NT2/D1 (cell line): ENCODE measurements around the gene TLL2.

Experiments used
- YY1 ChIP-seq: IDR thresholded peaks from 2 replicates; pipeline ENCODE4 v1.6.1; 2011; ENCODE audit not compliant: insufficient read length, insufficient read depth
- ZNF274 ChIP-seq: IDR thresholded peaks from 2 replicates; pipeline ENCODE4 v1.6.1; 2011; ENCODE audit warnings: mild to moderate bottlenecking, low read depth, low read length

DNA sequence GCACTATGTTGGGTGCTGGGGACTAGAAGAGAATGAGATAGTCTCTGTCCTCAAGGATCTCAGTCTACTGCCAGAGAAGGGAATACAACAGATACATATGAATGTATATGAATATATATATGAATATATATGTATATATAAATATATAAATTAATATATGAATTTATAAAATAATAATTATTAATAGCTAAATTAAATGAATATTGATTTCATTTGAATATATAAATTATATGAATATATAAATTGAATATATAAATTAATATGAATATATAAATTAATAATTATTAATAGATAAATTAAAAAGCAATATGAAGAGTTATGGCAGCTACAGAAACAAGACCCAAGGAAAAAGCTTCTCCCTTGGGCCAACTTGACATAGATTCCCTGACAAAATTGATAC, 95.1 kb downstream of the TLL2 start:
- TF ChIP-seq ZNF274 = no peak
- TF ChIP-seq YY1 = no peak
